Measurements from ENCODE around the gene TCP11L1. TPM values are rescaled to one million over a fixed set of nuclear protein-coding genes. Genes with fewer than 3 reads are reported as not detected.

TCP11L1 gene, protein sequence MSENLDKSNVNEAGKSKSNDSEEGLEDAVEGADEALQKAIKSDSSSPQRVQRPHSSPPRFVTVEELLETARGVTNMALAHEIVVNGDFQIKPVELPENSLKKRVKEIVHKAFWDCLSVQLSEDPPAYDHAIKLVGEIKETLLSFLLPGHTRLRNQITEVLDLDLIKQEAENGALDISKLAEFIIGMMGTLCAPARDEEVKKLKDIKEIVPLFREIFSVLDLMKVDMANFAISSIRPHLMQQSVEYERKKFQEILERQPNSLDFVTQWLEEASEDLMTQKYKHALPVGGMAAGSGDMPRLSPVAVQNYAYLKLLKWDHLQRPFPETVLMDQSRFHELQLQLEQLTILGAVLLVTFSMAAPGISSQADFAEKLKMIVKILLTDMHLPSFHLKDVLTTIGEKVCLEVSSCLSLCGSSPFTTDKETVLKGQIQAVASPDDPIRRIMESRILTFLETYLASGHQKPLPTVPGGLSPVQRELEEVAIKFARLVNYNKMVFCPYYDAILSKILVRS
- total RNA-seq (2022; extraction: Qiagen RNA extraction; ENCODE audit: low read depth) = 16.3 to 25.0 TPM (median 23.0 TPM) in 5 replicates

DNA sequence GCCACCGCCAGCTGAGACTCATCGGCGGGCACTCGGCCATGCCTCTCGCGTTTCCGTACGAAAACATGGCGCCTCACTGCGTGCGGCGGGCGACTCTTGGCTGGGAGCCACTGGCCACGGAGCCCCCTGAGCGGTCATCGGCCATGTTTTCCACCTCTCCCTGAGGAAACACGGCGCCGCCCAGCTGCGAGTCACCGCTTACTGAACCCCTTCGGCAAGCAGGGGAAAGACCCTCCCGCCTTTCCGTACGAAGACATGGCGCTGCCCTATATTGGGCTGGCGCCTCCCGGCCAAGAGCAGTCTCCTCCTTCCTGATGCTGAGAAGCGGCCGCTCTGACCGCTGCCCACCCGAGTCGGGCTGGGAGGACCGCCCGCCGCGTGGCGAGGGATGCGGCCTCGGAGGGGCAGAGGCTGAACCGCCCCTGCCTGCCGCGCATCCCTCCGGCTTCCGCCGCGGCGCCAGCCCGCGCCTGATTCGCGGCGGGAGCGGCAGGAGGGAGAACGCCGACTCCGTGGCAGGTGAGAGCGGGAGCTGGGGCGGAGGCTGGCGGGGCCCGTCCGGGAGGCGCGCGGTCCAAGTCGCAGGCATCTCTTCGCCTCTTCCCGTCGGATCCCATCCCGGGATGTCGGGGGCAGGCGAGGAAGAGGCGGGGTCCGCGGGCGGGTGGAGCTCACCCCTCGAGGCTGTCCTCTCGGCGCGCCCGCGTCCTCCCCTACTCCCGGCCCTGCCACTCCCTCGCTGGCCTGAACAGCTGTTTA is at the start of gene TCP11L1:
Gene TCP11L1 (plus strand): TSS at position 299 of the 759 bp plus-strand sequence. CDS start 4,202 bp downstream, outside the sequence.

DNA sequence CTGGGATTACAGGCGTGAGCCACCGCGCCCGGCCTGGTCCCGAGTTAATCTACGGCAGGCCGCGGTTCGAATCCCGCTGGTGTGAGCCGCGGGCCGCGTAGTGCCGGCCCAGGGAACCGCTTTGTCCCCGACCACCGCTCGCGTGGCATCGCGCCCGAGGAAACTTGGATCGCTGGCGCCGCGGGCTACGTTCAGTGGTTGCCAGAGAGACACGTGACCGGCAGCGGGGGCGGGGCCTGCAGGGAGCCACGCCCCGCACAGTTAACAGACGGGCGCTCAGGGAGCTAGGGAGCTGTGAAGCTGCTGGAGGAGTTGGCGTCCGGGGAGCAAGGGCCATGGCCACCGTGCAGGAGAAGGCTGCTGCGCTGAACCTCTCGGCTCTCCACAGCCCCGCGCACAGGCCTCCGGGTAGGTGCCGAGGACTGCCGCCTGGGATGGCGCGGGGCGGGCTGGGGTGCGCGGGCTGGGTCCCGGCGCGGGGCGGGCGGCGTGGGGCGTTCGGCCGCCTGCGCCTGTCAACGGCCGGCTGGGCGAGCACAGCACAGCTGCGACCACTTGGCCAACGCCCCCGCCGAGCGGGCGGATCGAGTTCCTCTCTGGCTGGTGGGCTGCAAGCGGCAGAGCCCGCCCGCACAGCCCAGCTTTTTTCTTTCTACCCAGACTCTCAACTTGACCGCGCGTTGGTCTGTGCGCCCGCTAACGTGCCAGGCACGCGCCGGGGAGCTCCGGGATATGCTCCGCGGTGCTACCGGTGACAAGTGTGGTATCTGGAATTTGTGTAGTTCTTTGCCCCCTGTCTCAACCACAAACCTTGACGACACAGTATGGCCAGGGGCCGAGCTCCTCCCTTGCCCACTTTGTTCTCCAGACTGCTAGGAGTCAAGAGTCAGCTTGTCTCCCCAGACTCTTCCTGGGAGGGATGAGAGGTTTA is 23.5 kb upstream of the TCP11L1 start, which contains the start of gene DEPDC7:
Gene DEPDC7 (plus strand): TSS at position 258 of the 931 bp plus-strand sequence. CDS start 78 bp downstream, at position 336.

Other genes starting within 250 kb of the TCP11L1 start
- gene CCDC73, start 244.9 kb upstream of the TCP11L1 start, total RNA-seq (2022; extraction: Qiagen RNA extraction; ENCODE audit: low read depth) = 0.04 TPM in 1 of 5 replicates, not detected in the others
- 0.66 to 1.4 TPM (median 1.0 TPM) in 5 replicates for gene PRRG4, start 209.6 kb upstream of the TCP11L1 start, total RNA-seq (2022; extraction: Qiagen RNA extraction; ENCODE audit: low read depth)
- 9.3 to 19.8 TPM (median 17.0 TPM) in 5 replicates for gene QSER1, start 146.8 kb upstream of the TCP11L1 start, total RNA-seq (2022; extraction: Qiagen RNA extraction; ENCODE audit: low read depth)
- gene DEPDC7, start 23.7 kb upstream of the TCP11L1 start, total RNA-seq (2022; extraction: Qiagen RNA extraction; ENCODE audit: low read depth) = 4.6 to 9.1 TPM (median 7.3 TPM) in 5 replicates
- gene CSTF3, start 121.9 kb downstream of the TCP11L1 start, total RNA-seq (2022; extraction: Qiagen RNA extraction; ENCODE audit: low read depth) = 25.1 to 32.1 TPM (median 27.9 TPM) in 5 replicates
- 11.2 to 19.9 TPM (median 14.8 TPM) in 5 replicates for gene HIPK3, start 217.8 kb downstream of the TCP11L1 start, total RNA-seq (2022; extraction: Qiagen RNA extraction; ENCODE audit: low read depth)

Data from A549 treated with ZK216348 at 1 μM for 4 hours (cell line).